Lower leg skin (tissue), 3 donors: Measurements from ENCODE around the gene GLI3.

Experiments
- POLR2A ChIP-seq, 2 donors: fragments of 450-650 bp; IDR thresholded peaks; one replicate each; pipeline ENCODE4 v1.6.1; 2016 to 2017; ENCODE audit warnings: antibody characterized with exemption in 2 of 2, mild to moderate bottlenecking in 1 of 2, moderate library complexity in 1 of 2
- TF ChIP-seq, protein P1 (sequence below), 3 donors: fragments of 450-650 bp; IDR thresholded peaks; one replicate each; pipeline ENCODE4 v1.5.1; 2016; ENCODE audit warnings: antibody characterized with exemption in 3 of 3, mild to moderate bottlenecking in 3 of 3, moderate library complexity in 2 of 3

- TF ChIP-seq POLR2A (IDR thresholded peaks at IDR 0.05): no peak
- TF ChIP-seq, protein P1, sequence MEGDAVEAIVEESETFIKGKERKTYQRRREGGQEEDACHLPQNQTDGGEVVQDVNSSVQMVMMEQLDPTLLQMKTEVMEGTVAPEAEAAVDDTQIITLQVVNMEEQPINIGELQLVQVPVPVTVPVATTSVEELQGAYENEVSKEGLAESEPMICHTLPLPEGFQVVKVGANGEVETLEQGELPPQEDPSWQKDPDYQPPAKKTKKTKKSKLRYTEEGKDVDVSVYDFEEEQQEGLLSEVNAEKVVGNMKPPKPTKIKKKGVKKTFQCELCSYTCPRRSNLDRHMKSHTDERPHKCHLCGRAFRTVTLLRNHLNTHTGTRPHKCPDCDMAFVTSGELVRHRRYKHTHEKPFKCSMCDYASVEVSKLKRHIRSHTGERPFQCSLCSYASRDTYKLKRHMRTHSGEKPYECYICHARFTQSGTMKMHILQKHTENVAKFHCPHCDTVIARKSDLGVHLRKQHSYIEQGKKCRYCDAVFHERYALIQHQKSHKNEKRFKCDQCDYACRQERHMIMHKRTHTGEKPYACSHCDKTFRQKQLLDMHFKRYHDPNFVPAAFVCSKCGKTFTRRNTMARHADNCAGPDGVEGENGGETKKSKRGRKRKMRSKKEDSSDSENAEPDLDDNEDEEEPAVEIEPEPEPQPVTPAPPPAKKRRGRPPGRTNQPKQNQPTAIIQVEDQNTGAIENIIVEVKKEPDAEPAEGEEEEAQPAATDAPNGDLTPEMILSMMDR (IDR thresholded peaks at IDR 0.05): no peak
Observed at GRCh38 chr7:42090056-42090455, 147.0 kb downstream of the GLI3 start.
